HL-60 (cell line): ENCODE data around the gene ME2.

Experiments used
- POLR2AphosphoS5 ChIP-seq: IDR thresholded peaks from 2 replicates; pipeline ENCODE4 v1.6.1; 2012; ENCODE audit warnings: low read depth
- TF ChIP-seq, protein P1 (sequence below): IDR thresholded peaks from one replicate; pipeline ENCODE4 v1.5.1; 2011; ENCODE audit warnings: low read length, control low read depth, inconsistent platforms; ENCODE audit not compliant: insufficient read depth

DNA sequence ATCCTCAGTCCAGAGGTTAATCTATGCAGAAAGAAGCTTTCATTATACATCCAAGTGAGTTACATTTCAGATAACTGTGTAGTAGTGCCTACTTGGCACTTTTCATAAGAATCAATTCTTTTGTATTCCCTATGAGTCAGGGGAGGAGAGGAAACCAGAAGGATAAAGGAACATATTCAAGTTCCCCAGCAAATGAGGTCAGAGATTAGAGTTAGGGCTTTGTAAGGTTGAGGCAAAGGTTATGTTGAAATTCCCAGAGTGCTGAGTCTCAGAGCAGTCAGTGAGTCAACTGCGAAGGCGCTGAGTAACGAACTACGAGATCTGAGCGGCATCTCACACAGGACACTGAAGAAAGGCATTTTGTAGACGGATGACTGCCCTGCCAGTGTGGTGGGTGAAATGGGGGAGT, 25.1 kb upstream of the ME2 start:
- TF ChIP-seq, protein P1, sequence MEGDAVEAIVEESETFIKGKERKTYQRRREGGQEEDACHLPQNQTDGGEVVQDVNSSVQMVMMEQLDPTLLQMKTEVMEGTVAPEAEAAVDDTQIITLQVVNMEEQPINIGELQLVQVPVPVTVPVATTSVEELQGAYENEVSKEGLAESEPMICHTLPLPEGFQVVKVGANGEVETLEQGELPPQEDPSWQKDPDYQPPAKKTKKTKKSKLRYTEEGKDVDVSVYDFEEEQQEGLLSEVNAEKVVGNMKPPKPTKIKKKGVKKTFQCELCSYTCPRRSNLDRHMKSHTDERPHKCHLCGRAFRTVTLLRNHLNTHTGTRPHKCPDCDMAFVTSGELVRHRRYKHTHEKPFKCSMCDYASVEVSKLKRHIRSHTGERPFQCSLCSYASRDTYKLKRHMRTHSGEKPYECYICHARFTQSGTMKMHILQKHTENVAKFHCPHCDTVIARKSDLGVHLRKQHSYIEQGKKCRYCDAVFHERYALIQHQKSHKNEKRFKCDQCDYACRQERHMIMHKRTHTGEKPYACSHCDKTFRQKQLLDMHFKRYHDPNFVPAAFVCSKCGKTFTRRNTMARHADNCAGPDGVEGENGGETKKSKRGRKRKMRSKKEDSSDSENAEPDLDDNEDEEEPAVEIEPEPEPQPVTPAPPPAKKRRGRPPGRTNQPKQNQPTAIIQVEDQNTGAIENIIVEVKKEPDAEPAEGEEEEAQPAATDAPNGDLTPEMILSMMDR: no peak
- no peak for TF ChIP-seq POLR2AphosphoS5
